GM18511 (cell line): ENCODE measurements around the gene INPP5A.
"Not testable (repeated sequence)": the region's sequence is repeated elsewhere in the genome, so short reads cannot be mapped to it uniquely, and the experiment has no call there.

Experiments used
- ATAC-seq: cut with Tn5 transposase; IDR thresholded peaks from one replicate; pipeline ENCODE4 v1.9.1; 2021; ENCODE audit warnings: mild to moderate bottlenecking, moderate library complexity; ENCODE audit not compliant: unreplicated experiment

The INPP5A gene

DNA sequence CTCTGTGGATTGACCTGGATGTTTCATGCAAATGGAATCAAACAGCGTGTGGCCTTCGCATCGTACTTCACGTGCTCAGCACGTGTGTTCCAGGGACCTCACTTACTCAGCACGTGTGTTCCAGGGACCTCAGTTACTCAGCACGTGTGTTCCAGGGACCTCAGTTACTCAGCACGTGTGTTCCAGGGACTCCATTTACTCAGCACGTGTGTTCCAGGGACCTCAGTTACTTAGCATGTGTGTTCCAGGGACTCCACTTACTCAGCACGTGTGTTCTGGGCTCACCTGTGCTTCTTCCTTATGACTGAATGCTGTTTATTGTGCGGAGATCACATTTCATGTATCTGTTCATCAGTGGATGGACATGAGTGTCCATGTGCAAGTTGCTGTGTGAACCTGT lies 22.0 kb downstream of the INPP5A start:
- ATAC-seq, result no peak

DNA sequence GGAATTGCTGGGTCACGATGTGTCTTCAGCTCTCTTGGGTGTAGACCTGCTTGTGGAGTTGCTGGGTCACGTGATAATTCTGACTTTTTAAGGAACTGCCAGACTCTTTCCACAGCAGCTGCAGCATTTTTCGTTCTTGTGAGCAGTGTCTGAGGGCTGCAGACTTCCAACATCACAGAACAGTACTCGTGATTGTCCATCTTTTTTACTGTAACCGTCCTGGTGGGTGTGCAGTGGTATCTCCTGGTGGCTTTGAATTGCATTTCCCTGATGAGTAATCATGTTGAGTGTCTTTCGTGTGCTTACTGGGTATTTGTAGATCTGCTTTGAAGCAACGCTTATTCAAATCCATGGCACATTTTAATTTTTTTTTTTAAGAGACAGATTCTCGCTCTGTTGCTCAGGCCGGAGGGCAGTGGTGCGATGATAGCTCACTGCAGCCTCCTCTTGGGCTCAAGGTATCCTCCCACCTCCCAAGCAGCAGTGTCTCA lies 22.7 kb downstream of the INPP5A start:
- ATAC-seq, result no peak

DNA sequence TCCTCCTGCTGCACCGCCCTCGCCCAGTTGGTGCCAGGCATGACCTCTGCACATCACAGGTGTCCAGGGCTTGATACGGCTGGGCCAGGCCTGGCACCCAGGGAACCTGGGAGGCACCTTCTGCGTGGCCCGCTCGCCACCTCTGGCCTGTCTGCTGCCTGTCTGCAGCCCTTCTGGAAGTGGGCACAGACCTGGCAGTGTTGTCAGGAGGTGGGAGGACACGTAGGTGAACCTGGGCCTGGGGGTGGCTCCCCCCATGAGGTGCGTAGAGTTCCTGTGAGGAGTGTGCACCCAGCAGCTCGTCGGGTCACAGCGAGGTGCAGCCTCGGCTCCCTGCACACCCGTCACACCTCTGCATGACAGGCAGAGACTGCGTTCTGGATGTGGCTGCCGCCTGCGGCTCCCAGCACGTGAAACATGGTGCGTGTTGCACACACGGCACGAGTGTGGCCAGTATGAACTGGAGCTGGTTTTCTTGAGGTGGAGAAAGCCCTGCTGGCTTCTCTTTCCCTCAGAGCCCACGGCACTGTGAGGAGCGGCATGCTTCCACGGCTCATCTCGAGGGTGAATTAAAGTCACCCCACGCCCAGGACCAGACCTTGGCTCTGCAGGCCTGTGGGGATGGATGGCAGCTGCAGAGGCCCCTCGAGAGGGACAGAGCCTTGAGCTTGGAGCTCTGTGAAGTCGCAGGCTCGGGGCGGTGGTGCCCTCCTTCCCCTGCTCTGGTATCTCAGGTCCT lies 24.8 kb downstream of the INPP5A start:
- ATAC-seq, result no peak

DNA sequence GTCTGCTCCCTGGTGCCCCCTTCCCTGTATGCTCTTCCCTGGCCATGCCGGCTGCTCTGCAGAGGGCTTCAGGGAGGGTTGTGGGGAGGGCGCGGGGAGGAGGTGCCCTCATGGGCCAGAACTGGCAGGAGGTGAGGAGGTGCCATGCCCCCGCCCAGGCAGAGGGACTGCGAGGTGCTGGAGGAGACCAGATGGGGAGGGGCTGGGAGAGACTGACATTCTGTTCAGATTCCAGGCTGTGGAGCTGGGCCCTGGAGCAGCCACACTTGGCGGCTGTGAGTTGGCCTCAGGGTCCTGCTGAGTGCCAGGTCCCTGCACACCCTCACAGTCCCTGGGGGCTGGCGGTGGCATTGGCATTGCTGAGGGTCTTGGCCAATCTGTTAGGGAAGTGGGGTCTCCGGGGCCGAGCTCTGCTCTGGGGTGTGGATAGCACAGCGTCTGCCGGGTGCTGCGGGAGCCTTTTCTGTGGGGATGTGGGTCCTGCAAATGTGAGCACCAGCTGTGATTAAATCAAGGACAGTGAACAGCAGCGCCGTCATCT lies 25.4 kb downstream of the INPP5A start:
- no peak for ATAC-seq

DNA sequence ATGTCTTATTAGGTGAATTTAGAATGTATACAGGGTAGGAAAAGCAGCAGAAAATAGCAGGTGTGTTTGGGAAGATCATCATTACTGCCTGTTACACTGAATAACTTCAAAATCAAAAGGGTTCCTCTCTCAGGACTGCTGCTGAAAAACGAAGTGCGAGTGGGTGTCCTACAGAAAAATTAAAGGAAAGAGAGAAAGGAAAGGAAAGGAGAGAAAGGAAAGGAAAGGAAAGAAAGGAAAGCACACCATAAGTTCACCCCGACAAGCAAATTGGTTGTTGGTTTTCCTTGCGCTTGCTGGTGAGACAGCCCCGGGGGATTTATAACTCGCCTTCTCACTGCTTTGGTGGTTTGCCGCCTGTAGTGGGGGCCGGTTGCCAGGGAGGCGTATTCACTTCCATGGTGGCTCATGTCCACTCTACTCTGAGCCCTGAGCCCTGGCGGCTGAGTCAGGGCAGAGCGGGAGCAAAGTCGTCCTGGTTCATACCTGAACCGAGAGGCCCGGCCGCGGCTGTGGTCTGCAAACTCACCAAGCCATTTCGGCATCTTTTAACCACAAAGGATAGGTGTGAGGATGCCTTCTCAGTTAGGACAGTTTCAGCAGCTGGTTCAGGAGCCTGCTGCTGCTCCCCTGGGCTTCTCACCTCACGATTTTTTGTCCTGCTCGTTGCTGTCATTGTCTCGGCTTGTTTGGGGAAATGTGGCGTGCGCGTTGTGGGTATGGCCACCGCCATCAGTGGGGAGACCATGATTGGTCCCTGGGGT lies 26.1 kb downstream of the INPP5A start:
- ATAC-seq, result peak; percentile 92

DNA sequence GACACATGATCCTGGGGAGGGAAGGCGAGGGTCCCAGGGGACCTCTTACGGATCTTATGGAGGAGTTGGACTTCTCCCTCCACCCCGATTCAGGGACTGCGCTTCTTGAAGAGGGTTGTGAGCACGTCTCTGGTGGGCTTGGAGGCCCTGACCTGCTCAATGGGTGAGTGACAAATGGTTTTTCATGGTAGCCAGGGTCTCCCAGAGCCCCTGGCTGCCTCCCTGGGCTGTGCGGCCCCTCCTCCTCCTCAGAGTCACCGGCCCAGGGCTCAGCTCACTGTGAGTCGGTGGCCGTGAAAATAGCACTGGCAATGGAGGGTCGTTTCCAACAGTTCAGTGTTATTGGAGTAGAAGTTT lies 26.6 kb downstream of the INPP5A start:
- no peak for ATAC-seq

DNA sequence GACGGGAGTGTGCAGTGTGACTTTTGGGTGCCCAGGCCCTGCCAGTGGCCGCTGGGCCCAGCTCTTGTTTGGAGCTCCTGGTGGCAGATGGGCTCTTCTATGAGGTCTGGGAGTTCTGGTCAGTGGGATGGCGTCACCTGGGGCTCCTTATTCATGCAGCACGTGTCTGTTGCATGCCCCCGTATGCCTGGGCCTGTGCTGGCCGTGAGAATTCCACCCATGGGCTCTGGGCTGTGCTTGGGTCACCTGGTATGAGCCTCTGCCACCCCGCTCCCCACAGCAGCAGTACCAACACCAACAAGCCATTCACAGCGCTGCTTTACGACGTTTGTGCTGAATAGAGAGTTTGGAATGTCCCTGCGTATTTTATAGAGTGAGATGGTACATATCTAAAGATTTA lies 27.1 kb downstream of the INPP5A start:
- no peak for ATAC-seq

DNA sequence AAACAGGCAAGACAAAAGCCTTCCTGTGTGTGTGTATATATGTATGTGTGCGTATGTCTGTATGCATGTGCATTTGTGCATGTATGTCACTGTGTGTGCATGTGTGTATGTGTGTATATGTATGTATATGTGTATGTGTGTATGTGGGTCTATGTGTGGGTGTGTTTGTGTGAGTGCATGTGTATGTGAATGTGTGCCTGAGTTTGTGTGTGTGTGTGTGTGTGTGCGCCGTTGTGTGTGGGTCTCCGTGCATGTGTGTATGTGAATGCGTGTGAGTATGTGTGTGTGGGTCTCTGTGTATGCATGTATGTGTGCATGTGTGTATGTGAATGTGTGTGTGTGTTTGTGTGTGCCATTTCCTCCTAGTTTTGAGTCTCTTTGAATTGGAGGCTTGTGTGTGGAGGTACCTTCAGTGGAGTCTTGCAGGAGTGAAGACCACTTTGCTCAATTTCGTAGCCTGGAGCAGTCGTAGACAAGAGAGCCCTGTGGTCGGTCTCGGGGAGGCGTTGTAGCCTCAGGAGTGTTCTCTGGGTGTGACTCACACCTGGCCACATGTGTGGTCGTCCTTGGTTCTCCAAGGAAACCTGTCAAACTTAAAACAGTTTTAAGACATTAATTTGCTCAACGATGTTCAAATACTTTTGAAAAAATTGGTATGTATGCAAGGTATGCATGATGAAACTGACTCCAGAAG lies 28.1 kb downstream of the INPP5A start:
- ATAC-seq, result no peak

DNA sequence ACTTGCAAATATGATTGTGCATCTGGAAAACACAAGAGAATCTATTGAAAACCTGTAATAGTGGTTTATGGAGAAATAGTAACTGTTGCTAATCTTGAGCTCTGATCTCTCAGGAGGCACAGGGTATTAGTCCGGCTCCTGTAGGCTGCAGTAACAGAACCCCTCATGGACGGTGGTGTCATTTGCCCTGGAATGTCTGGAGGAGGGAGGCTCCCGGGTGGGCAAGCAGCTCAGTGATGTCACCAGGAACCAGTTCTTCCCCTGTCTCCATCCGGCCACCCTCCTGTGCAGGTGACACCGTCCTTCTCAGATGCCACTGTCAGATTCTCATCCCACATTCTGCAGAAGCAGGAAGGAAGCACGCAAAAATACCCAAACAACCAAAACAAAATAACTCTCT lies 29.3 kb downstream of the INPP5A start:
- no peak for ATAC-seq

DNA sequence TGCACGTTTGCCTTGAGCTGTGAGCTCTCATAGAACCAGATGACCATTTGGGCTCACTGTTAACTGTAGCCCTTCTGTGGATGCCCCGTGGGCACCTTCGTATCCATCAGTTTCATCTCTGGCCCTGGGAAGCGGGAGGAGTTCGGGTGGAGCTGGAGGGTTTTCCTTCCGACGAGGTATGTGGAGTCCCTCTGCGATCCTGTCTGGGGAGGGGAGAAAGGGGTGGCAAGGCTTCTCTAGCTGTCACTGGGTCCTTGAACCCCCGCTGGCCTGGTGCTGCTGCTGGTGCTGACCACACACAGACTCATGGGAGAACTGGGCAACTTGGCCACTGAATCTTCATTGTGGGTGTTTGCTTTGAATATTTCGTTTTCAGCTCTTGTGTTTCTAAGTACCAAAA lies 32.7 kb downstream of the INPP5A start:
- ATAC-seq, result no peak

DNA sequence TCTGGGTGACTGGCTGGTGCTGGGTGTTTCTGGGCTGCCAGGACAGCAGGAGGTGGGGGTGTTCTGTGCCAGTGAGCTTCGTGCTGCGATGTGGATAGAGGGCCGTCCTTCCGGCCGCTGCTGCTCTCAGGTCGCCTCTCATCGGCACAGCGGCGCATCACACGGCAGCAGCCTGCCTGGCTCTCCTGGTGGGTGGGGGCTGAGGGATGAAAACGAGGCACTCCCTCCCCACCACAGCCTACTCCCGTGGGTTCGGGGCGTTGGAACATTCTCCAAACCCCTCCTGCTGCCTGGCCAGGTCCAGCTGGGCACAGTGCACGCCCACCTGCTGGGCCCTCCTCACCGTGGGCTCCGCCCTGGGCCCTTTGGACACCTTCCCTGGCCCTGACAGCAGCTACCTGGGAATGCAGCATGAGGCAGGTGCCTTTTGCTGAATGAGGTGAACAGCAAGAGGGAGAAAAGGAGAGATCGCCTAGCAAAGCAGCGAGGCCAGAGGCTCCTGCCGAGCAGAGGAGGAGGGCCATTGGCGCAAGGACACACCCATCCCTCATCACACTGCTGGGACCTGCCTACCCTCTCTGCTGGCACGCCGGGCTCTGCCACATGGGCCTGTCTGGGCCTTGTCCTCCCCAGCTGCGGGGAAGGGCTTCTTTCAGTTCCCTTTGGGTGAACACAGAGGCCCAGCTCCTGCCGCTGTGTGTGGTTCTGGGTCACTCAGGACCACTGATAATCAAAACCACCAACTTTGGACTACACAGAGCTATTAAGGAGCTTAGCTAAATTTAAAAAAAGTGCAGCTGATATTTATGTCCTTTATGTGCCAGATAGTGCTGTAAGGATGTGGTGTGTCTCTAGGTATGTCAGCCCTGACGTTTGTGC lies 33.4 kb downstream of the INPP5A start:
- ATAC-seq, result peak; percentile 52

DNA sequence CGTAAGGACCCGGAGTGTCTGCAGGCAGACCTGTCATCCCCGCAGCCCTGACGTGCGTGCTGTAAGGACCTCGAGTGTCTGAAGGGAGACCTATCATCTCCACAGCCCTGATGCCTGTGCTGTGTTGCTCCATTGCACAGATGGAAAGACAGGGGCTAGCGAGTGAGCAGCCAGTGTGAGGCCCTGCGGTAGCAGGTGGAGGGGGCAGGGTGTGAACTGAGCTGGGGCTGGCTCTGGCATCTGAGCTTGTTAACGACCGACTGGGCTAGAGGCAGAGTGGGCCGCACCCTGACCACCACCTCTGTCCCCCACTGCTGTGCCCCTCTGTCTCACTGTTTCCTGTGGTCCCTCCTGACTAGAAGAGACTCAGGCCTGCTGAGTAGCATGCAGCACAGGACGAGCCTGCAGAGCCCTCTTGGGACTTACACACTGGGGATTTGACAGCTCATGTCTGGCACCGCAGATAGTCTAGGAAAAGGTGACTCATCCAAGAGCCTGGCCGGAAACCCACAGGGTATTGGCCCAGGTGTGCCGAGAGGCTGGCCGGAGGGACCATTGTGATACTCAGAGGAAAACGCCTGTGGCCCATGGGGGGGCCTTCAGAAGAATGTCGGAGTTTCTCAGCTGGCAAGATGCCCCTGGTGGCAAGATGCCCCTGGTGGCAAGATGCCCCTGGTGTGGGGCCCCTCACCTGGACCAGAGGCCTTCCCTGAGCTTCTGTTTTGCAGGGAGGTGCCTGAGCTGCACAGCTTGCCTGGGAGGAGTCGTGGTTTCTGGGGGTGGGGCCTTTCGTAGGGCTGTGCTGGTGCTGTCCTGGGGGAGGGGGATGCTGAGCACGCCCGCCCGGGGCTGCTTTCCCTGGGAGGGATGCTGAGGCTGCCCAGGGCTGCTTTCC lies 34.3 kb downstream of the INPP5A start:
- ATAC-seq, result peak; percentile 73

DNA sequence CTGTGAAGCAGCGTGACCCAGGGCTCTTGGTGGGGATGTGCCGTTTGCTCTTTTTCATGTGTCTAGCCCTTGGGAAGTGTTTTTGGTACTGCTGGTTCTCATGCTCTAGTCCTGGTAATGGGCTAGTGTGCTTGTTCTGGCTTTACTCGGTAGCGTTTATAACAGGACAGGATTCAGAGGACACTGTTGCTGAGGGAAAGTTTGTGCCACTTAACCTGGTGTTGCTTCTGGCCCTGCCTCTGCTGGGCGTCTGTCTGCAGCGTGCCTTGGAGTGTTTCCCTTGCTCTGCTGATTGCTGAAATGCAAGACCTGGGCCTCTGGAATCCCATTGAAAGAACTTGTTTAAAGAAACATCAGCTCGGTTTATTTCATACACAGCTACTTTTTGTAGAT lies 35.0 kb downstream of the INPP5A start:
- ATAC-seq, result peak; percentile 0

DNA sequence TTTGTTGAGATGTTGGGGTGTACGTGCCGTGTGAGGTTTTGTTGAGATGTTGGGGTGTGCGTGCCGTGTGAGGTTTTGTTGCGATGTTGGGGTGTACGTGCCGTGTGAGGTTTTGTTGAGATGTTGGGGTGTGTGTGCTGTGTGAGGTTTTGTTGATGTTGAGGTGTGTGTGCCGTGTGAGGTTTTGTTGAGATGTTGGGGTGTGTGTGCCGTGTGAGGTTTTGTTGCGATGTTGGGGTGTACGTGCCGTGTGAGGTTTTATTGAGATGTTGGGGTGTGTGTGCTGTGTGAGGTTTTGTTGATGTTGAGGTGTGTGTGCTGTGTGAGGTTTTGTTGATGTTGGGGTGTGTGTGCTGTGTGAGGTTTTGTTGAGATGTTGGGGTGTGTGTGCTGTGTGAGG lies 35.4 kb downstream of the INPP5A start:
- ATAC-seq, result not testable (repeated sequence)

DNA sequence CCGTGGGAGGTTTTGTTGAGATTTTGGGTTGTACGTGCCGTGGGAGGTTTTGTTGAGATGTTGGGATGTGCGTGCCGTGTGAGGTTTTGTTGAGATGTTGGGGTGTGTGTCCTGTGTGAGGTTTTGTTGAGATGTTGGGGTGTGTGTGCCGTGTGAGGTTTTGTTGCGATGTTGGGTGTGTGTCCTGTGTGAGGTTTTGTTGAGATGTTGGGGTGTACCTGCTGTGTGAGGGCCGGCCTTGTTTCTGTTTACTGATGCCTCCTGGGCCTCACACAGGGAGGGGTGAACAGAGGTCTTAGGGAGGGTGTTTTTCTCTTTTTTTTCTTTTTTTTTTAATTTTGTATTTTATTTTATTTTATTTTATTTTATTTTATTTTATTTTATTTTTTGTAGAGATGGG lies 36.7 kb downstream of the INPP5A start:
- ATAC-seq, result no peak

DNA sequence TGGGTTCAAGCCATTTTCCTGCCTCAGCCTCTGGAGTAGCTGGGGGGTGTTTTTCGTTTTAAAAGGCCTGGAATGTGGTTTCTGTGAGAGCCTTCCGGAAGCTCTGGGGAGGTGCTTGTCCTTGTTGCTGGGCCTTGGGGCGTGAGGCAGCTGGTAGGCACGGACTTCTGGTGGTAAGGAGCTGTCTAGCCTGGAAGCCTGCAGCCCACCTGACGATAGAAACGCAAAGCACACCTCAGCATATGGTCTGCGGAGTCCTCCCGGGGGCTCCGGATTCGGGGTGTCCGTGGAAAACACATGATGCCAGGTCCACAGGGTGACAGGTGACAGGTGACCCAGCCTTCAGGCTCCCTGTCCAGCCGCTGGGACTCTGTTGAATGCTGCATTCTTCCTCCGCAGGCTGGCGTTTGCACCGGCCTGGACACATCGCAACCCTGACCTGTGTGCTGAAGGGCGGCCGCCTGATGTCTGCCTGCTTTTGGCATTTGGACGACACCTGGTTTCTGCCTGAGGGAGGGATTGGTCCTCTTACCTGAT lies 37.3 kb downstream of the INPP5A start:
- no peak for ATAC-seq

DNA sequence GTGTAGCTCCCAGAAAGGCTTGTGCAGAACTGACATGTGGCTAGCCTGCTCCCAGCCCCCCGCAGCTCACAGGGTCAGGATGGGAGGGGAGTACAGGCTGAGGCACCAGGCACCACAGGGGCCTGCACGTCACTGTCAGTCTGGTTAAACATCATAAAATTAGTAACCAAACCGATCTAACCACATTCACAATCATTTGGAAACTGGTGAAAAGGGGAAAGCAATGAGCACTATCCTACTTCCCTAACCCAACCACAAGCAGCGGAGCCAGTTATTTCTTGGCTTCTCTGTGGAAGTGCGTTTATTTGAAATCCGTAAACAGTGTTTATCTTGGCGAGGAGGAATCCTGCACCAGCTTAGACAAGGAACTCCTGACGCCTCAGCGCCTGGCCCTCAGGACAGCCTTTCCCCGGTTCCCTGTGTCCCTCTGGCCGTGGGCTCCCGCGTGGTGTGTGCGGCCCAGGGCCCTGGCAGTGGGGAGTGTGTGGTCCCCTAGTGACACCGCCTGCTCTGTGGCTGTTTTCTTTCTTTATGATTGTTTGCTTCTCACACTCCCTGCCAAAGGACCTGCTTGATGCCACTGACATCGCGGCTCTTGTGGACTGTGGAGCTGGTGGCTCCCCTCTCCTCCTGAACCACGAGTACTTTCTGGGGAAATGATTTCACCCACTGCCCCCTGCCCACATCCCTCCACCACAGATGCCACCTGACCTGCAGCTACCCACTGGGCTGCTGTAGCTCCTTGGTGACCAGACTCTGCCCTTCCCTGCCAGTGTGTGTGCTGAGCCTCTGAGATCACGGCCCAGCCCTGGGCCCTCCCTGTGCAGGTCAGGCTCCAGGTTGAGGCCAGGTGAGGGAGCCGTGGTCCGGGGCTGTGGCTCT lies 38.0 kb downstream of the INPP5A start:
- peak; percentile 34 for ATAC-seq

DNA sequence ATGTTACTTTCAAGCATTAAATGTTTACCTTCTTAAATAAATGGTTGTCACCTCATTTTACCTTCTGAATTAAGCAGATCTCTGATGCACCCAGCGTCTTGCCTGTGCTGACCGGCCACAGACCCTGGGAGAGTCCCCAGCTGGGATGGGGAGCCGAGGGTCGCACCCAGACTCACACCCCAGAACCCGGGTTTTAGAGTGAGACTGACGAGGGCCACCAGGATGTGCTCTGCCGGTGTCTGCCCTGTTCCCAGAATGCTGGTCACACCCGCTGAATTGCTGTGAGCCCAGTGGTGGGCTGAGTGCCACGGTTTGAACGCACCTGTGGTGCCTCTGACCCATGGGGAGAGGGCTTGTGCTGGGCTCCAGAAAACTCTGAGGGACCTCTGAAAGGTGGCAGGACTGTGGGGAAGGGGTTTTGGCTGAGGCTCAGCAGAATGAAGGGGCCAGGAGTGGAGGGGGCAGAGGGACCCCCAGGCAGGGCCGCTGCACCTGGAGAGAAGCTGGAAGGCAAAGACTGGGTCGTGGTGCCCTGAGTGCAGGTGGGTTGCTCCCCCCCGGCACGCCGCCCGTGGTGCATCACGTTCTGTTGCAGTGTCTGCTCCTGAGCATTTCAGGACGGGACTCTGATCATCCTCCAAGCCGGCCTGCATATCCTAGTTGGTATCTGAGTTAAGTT lies 39.2 kb downstream of the INPP5A start:
- no peak for ATAC-seq
